CD4-positive, CD25-positive, alpha-beta regulatory T cell (primary cell): ENCODE data around the gene CSAD. TPM values are rescaled to one million over a fixed set of nuclear protein-coding genes. Genes with fewer than 3 reads are reported as not detected.

ENCODE experiments used
- ATAC-seq, 2 donors: fragments of 150-1000 bp; cut with Tn5 transposase; one replicate each; pipeline ENCODE4 v1.10.0; 2021; ENCODE audit warnings: low read depth in 2 of 2, moderate number of reproducible peaks in 2 of 2, moderate library complexity in 1 of 2
- DNase-seq, 3 donors: peaks; one replicate each; pipeline versions ENCODE4 v3.0.0 to v3.0.0-alpha.2; 2012 to 2022; ENCODE audit warnings: mixed read lengths in 1 of 3
- H3K27ac ChIP-seq: one replicate; pipeline ENCODE4 v1.7.0; 2013; ENCODE audit warnings: mild to moderate bottlenecking, low read length; ENCODE audit not compliant: insufficient read depth, poor library complexity, severe bottlenecking
- H3K27me3 ChIP-seq: one replicate; pipeline ENCODE4 v1.7.0; 2013; ENCODE audit warnings: low read length; ENCODE audit not compliant: control insufficient read depth, insufficient read depth
- H3K36me3 ChIP-seq: one replicate; pipeline ENCODE4 v1.7.0; 2013; ENCODE audit warnings: mild to moderate bottlenecking, low read length, moderate library complexity; ENCODE audit not compliant: control insufficient read depth, insufficient read depth
- H3K4me1 ChIP-seq: 2 replicates; pipeline ENCODE4 v1.7.0; 2013; ENCODE audit warnings: mild to moderate bottlenecking, low read length; ENCODE audit not compliant: insufficient read depth, control insufficient read depth, poor library complexity, severe bottlenecking
- H3K4me3 ChIP-seq: one replicate; pipeline ENCODE4 v1.7.0; 2013; ENCODE audit warnings: low read depth, mild to moderate bottlenecking, low read length, moderate library complexity
- H3K9me3 ChIP-seq, 2 experiments: 1 replicate in 1 of 2; 2 replicates in 1 of 2; pipeline ENCODE4 v1.7.0; 2013; ENCODE audit warnings: low read length in 2 of 2, mild to moderate bottlenecking in 1 of 2, moderate library complexity in 1 of 2; ENCODE audit not compliant: control insufficient read depth in 2 of 2
- H3K27ac Mint-ChIP-seq, 3 donors: one replicate each; pipeline ENCODE4 v1.8.0; 2020 to 2022; ENCODE audit warnings: mild to moderate bottlenecking in 3 of 3, mixed read lengths in 3 of 3, moderate library complexity in 2 of 3
- H3K27me3 Mint-ChIP-seq: one replicate; pipeline ENCODE4 v1.8.0; 2022; ENCODE audit warnings: mild to moderate bottlenecking, mixed read lengths
- H3K36me3 Mint-ChIP-seq: one replicate; pipeline ENCODE4 v1.8.0; 2020; ENCODE audit warnings: mixed read lengths
- H3K4me1 Mint-ChIP-seq, 4 donors: one replicate each; pipeline ENCODE4 v1.8.0; 2020 to 2022; ENCODE audit warnings: mixed read lengths in 4 of 4, mild to moderate bottlenecking in 1 of 4
- H3K4me3 Mint-ChIP-seq, 4 donors: one replicate each; pipeline ENCODE4 v1.8.0; 2020 to 2022; ENCODE audit warnings: mild to moderate bottlenecking in 4 of 4, mixed read lengths in 4 of 4, moderate library complexity in 3 of 4
- H3K9me3 Mint-ChIP-seq, 7 donors: one replicate each; pipeline ENCODE4 v1.8.0; 2020 to 2022; ENCODE audit warnings: mixed read lengths in 7 of 7, mild to moderate bottlenecking in 3 of 7, moderate library complexity in 2 of 7
- polyA plus RNA-seq, 4 donors: library from polyadenylated mRNA; unstranded; fragments of 300-500 nt; fragmentation: Illumina TruSeq; gene quantifications; one replicate each; pipeline ENCODE4 v1.2.3, GENCODE V29; 2021
- total RNA-seq: library from RNA; stranded (reverse); gene quantifications from one replicate; pipeline ENCODE4 v1.2.3, GENCODE V29; 2022

The CSAD gene
- total and polyA plus RNA-seq, 5 donors from 2014 or later, result 1.2 to 68.0 (median 1.7) TPM

GRCh38 chr12:53124352-53124723 is 56.4 kb downstream of the CSAD start:
- H3K9me3 ChIP-seq, result no peaks in the 10 kb centered on the region
- Mint-ChIP-seq H3K4me3 (no peak overlapping the region), H3K27me3 (peaks cover 35% of the 10 kb centered on the region), H3K27ac (no peak overlapping the region), H3K36me3 (no peaks in the 10 kb centered on the region), H3K4me1 (peaks cover 0 to 4% (median 0%) of the 10 kb centered on the region in 4 donors), H3K9me3 (no peaks in the 10 kb centered on the region)
- DNase-seq, result no peak
- H3K27me3 ChIP-seq, result no peaks in the 10 kb centered on the region
- H3K27ac ChIP-seq, result no peak overlapping the region
- H3K4me1 ChIP-seq, result no peaks in the 10 kb centered on the region
- H3K4me3 ChIP-seq, result no peak overlapping the region
- no peak for ATAC-seq
- H3K36me3 ChIP-seq, result no peaks in the 10 kb centered on the region

GRCh38 chr12:53123578-53124351 is 57.0 kb downstream of the CSAD start:
- Mint-ChIP-seq H3K4me3 (no peak overlapping the region), H3K36me3 (no peaks in the 10 kb centered on the region), H3K27me3 (peaks cover 30% of the 10 kb centered on the region), H3K4me1 (peaks cover 0 to 4% (median 0%) of the 10 kb centered on the region in 4 donors), H3K27ac (no peak overlapping the region), H3K9me3 (no peaks in the 10 kb centered on the region)
- no peak for ATAC-seq
- H3K9me3 ChIP-seq, result no peaks in the 10 kb centered on the region
- H3K36me3 ChIP-seq, result no peaks in the 10 kb centered on the region
- H3K27me3 ChIP-seq, result no peaks in the 10 kb centered on the region
- H3K4me1 ChIP-seq, result no peaks in the 10 kb centered on the region
- no peak for DNase-seq
- no peak overlapping the region for H3K27ac ChIP-seq
- no peak overlapping the region for H3K4me3 ChIP-seq

GRCh38 chr12:53122961-53123468 is 57.7 kb downstream of the CSAD start:
- H3K27ac ChIP-seq, result no peak overlapping the region
- H3K36me3 ChIP-seq, result no peaks in the 10 kb centered on the region
- no peak overlapping the region for H3K4me3 ChIP-seq
- no peak overlapping the region for H3K4me3 Mint-ChIP-seq
- H3K4me1 Mint-ChIP-seq, result peaks cover 0 to 4% (median 0%) of the 10 kb centered on the region in 4 donors
- no peaks in the 10 kb centered on the region for H3K9me3 Mint-ChIP-seq
- H3K27ac Mint-ChIP-seq, result no peak overlapping the region
- peaks cover 29% of the 10 kb centered on the region for H3K27me3 Mint-ChIP-seq
- H3K36me3 Mint-ChIP-seq, result no peaks in the 10 kb centered on the region
- H3K9me3 ChIP-seq, result no peaks in the 10 kb centered on the region
- H3K27me3 ChIP-seq, result no peaks in the 10 kb centered on the region
- DNase-seq (no peak), ATAC-seq (no peak)
- H3K4me1 ChIP-seq, result no peaks in the 10 kb centered on the region

- H3K27me3 Mint-ChIP-seq, result peaks cover 18% of the 10 kb centered on the region
- DNase-seq, result no peak
These were observed 59.8 kb downstream of the CSAD start for GRCh38 chr12:53120685-53121525.

GRCh38 chr12:53118751-53119300 is 61.9 kb downstream of the CSAD start:
- H3K27ac Mint-ChIP-seq, result no peak overlapping the region
- H3K27me3 ChIP-seq, result no peaks in the 10 kb centered on the region
- H3K4me3 ChIP-seq, result no peak overlapping the region
- no peaks in the 10 kb centered on the region for H3K9me3 Mint-ChIP-seq
- no peak for DNase-seq
- ATAC-seq, result no peak
- H3K36me3 ChIP-seq, result no peaks in the 10 kb centered on the region
- peaks cover 4% of the 10 kb centered on the region for H3K27me3 Mint-ChIP-seq
- no peaks in the 10 kb centered on the region for H3K36me3 Mint-ChIP-seq
- no peaks in the 10 kb centered on the region for H3K9me3 ChIP-seq
- no peaks in the 10 kb centered on the region for H3K4me1 Mint-ChIP-seq
- no peaks in the 10 kb centered on the region for H3K4me1 ChIP-seq
- no peak overlapping the region for H3K4me3 Mint-ChIP-seq
- H3K27ac ChIP-seq, result no peak overlapping the region

More at GRCh38 chr12:53120685-53121525, 59.8 kb downstream of the CSAD start:
- no peak overlapping the region for H3K4me3 ChIP-seq
- no peak overlapping the region for H3K27ac Mint-ChIP-seq
- H3K27me3 ChIP-seq, result no peaks in the 10 kb centered on the region
- H3K9me3 Mint-ChIP-seq, result no peaks in the 10 kb centered on the region
- H3K36me3 ChIP-seq, result no peaks in the 10 kb centered on the region
- no peak overlapping the region for H3K4me3 Mint-ChIP-seq
- no peak overlapping the region for H3K27ac ChIP-seq
- no peaks in the 10 kb centered on the region for H3K36me3 Mint-ChIP-seq
- ATAC-seq, result no peak
- H3K4me1 ChIP-seq, result no peaks in the 10 kb centered on the region
- no peaks in the 10 kb centered on the region for H3K4me1 Mint-ChIP-seq
- H3K9me3 ChIP-seq, result no peaks in the 10 kb centered on the region

- H3K27me3 Mint-ChIP-seq, result peaks cover 12% of the 10 kb centered on the region
- Histone ChIP-seq H3K4me1 (no peaks in the 10 kb centered on the region), H3K36me3 (no peaks in the 10 kb centered on the region), H3K27me3 (no peaks in the 10 kb centered on the region), H3K9me3 (no peaks in the 10 kb centered on the region), H3K4me3 (no peak overlapping the region), H3K27ac (no peak overlapping the region)
- DNase-seq, result no peak
- H3K4me3 Mint-ChIP-seq, result no peak overlapping the region
- no peaks in the 10 kb centered on the region for H3K9me3 Mint-ChIP-seq
- H3K36me3 Mint-ChIP-seq, result no peaks in the 10 kb centered on the region
- no peaks in the 10 kb centered on the region for H3K4me1 Mint-ChIP-seq
- H3K27ac Mint-ChIP-seq, result no peak overlapping the region
- no peak for ATAC-seq
These were observed 64.7 kb downstream of the CSAD start for GRCh38 chr12:53115891-53116648.

GRCh38 chr12:53115112-53115890 is 65.4 kb downstream of the CSAD start:
- Mint-ChIP-seq H3K4me3 (no peak overlapping the region), H3K27ac (no peak overlapping the region), H3K27me3 (peaks cover 8% of the 10 kb centered on the region), H3K36me3 (no peaks in the 10 kb centered on the region), H3K9me3 (no peaks in the 10 kb centered on the region), H3K4me1 (no peaks in the 10 kb centered on the region)
- H3K27me3 ChIP-seq, result no peaks in the 10 kb centered on the region
- no peak for DNase-seq
- no peak for ATAC-seq
- H3K27ac ChIP-seq, result no peak overlapping the region
- H3K36me3 ChIP-seq, result no peaks in the 10 kb centered on the region
- H3K9me3 ChIP-seq, result no peaks in the 10 kb centered on the region
- no peak overlapping the region for H3K4me3 ChIP-seq
- no peaks in the 10 kb centered on the region for H3K4me1 ChIP-seq
